GM23248 (cell line): Measurements from ENCODE around the gene C16orf95. TPM values are rescaled to one million over a fixed set of nuclear protein-coding genes. Genes with fewer than 3 reads are reported as not detected.

Source experiments
- DNase-seq: peaks from one replicate; pipeline ENCODE4 v3.0.0-alpha.2; 2015
- H2AFZ ChIP-seq: fragments of 200-600 bp; sonication (generic); 2 replicates; pipeline ENCODE4 v1.6.1; 2016; ENCODE audit warnings: antibody characterized with exemption
- H3F3A ChIP-seq: fragments of 200-600 bp; sonication (generic); 2 replicates; pipeline ENCODE4 v1.6.1; 2016; ENCODE audit warnings: mild to moderate bottlenecking, antibody characterized with exemption, mixed run types; ENCODE audit not compliant: insufficient read depth
- H3K27ac ChIP-seq: fragments of 200-600 bp; sonication (generic); 2 replicates; pipeline ENCODE4 v1.5.1; 2016; ENCODE audit warnings: mild to moderate bottlenecking
- H3K27me3 ChIP-seq: fragments of 200-600 bp; sonication (generic); replicated peaks from 2 replicates; pipeline ENCODE4 v1.6.1; 2016; ENCODE audit warnings: mild to moderate bottlenecking; ENCODE audit not compliant: insufficient read depth
- H3K36me3 ChIP-seq: fragments of 200-600 bp; sonication (generic); 2 replicates; pipeline ENCODE4 v1.6.1; 2016; ENCODE audit warnings: low read depth, mild to moderate bottlenecking
- H3K4me1 ChIP-seq: fragments of 200-600 bp; sonication (generic); 2 replicates; pipeline ENCODE4 v1.6.1; 2016; ENCODE audit warnings: mild to moderate bottlenecking; ENCODE audit not compliant: insufficient read depth
- H3K4me2 ChIP-seq: fragments of 200-600 bp; sonication (generic); one replicate; pipeline ENCODE4 v1.6.1; 2016; ENCODE audit warnings: mild to moderate bottlenecking; ENCODE audit not compliant: unreplicated experiment
- H3K4me3 ChIP-seq: fragments of 200-600 bp; sonication (generic); 2 replicates; pipeline ENCODE4 v1.5.1; 2016; ENCODE audit warnings: mild to moderate bottlenecking
- H3K79me2 ChIP-seq: fragments of 200-600 bp; sonication (generic); 2 replicates; pipeline ENCODE4 v1.6.1; 2016; ENCODE audit warnings: mild to moderate bottlenecking; ENCODE audit not compliant: insufficient read depth
- H3K9ac ChIP-seq: fragments of 200-600 bp; sonication (generic); 2 replicates; pipeline ENCODE4 v1.6.1; 2016; ENCODE audit warnings: mild to moderate bottlenecking
- H3K9me2 ChIP-seq: fragments of 200-600 bp; sonication (generic); 2 replicates; pipeline ENCODE4 v1.6.1; 2016; ENCODE audit warnings: mixed run types, mild to moderate bottlenecking, moderate library complexity; ENCODE audit not compliant: insufficient read depth
- H3K9me3 ChIP-seq: fragments of 200-600 bp; sonication (generic); one replicate; pipeline ENCODE4 v1.6.1; 2017; ENCODE audit warnings: low read depth
- H4K20me1 ChIP-seq: fragments of 200-600 bp; sonication (generic); 2 replicates; pipeline ENCODE4 v1.6.0; 2016; ENCODE audit not compliant: insufficient read depth
- EZH2 ChIP-seq: fragments of 200-600 bp; sonication (generic); IDR thresholded peaks from 2 replicates; pipeline ENCODE4 v1.6.1; 2018; ENCODE audit warnings: antibody characterized with exemption, mild to moderate bottlenecking; ENCODE audit not compliant: insufficient read depth, poor library complexity, severe bottlenecking
- EZH2phosphoT487 ChIP-seq: fragments of 200-600 bp; sonication (generic); IDR thresholded peaks from 2 replicates; pipeline ENCODE4 v1.6.1; 2018; ENCODE audit warnings: antibody characterized with exemption, moderate library complexity, mild to moderate bottlenecking, low read depth; ENCODE audit not compliant: insufficient read depth
- WGBS, 2 experiments: methylation state at CpG; one replicate each; pipeline ENCODE4 v1.1.6; 2015 to 2017; ENCODE audit warnings: low lambda C conversion rate in 2 of 2, low coverage in 1 of 2; ENCODE audit errors: missing lambda C conversion rate in 2 of 2; 5-methylcytosine and 5-hydroxymethylcytosine counted together
- in situ Hi-C: fragments of 300-500 bp; cut with MboI; formaldehyde crosslinking; loops from 2 replicates; pipeline ENCODE4 v1.15.0; 2020
- polyA plus RNA-seq: library from polyadenylated mRNA; unstranded; fragments of >200 nt; fragmentation: Nextera tagmentation; extraction: Ambion mirVana; gene quantifications from 2 replicates; pipeline ENCODE4 v1.2.1, GENCODE V29; 2016
- total RNA-seq: library from RNA; depleted of rRNA; stranded (reverse); fragments of >200 nt; shearing (Covaris generic); gene quantifications from 2 replicates; pipeline ENCODE4 v1.2.3, GENCODE V29; 2014

C16orf95 gene
- total and polyA plus RNA-seq, 2 experiments from 2014 or later: 5.1 to 9.2 TPM

- Histone ChIP-seq H3K9ac (no peak overlapping the region), H3K27me3 (no peaks in the 10 kb centered on the region), H3K9me2 (no peaks in the 10 kb centered on the region), H3K9me3 (no peaks in the 10 kb centered on the region), H4K20me1 (no peaks in the 10 kb centered on the region), H3F3A (peaks cover 16% of the 10 kb centered on the region), H3K4me3 (no peak overlapping the region), H3K36me3 (no peaks in the 10 kb centered on the region), H3K4me2 (no peak overlapping the region), H3K4me1 (peaks cover 15% of the 10 kb centered on the region), H3K79me2 (peaks cover 39% of the 10 kb centered on the region), H2AFZ (no peak overlapping the region), H3K27ac (no peak overlapping the region)
- 98% methylated on average over 15 of the region's 15 CpGs for WGBS, 2 experiments
- no peak for DNase-seq
- in situ Hi-C loops: no loop called here
- no peak for TF ChIP-seq EZH2phosphoT487
- TF ChIP-seq EZH2: no peak
Observed at GRCh38 chr16:87352818-87353217, 35.6 kb upstream of the C16orf95 start.

GRCh38 chr16:87351320-87351698 lies 34.1 kb upstream of the C16orf95 start:
- WGBS, 2 experiments: 36 to 42% methylated on average over 9 of the region's 9 CpGs
- Histone ChIP-seq H3K4me2 (peak overlapping the region; percentile 73), H3K9me3 (no peaks in the 10 kb centered on the region), H3K9me2 (no peaks in the 10 kb centered on the region), H3K27me3 (no peaks in the 10 kb centered on the region), H3K4me3 (peak overlapping the region; percentile 53), H3K27ac (peak overlapping the region; percentile 38), H2AFZ (peak overlapping the region; percentile 51; the same call in 1 of the 2 replicates), H3K4me1 (peaks cover 15% of the 10 kb centered on the region), H3F3A (peaks cover 16% of the 10 kb centered on the region), H3K79me2 (peaks cover 50% of the 10 kb centered on the region), H3K9ac (peak overlapping the region; percentile 55), H3K36me3 (no peaks in the 10 kb centered on the region), H4K20me1 (no peaks in the 10 kb centered on the region)
- in situ Hi-C loops: no loop called here
- TF ChIP-seq EZH2phosphoT487 (no peak), EZH2 (no peak)
- DNase-seq: no peak

GRCh38 chr16:87350681-87351319 lies 33.6 kb upstream of the C16orf95 start:
- Histone ChIP-seq H4K20me1 (no peaks in the 10 kb centered on the region), H3K9ac (peak overlapping the region; percentile 55), H3K9me3 (no peaks in the 10 kb centered on the region), H3K9me2 (no peaks in the 10 kb centered on the region), H2AFZ (peak overlapping the region; percentile 51), H3K4me3 (peak overlapping the region; percentile 53), H3K36me3 (no peaks in the 10 kb centered on the region), H3K27ac (peak overlapping the region; percentile 38), H3F3A (peaks cover 16% of the 10 kb centered on the region), H3K4me2 (peak overlapping the region; percentile 73), H3K79me2 (peaks cover 50% of the 10 kb centered on the region), H3K4me1 (peaks cover 15% of the 10 kb centered on the region), H3K27me3 (no peaks in the 10 kb centered on the region)
- WGBS, 2 experiments: 8% methylated on average over 23 of the region's 23 CpGs
- no peak for TF ChIP-seq EZH2
- no peak for TF ChIP-seq EZH2phosphoT487
- in situ Hi-C loops: no loop called here
- DNase-seq: peak; percentile 80

GRCh38 chr16:87350031-87350430 lies 32.8 kb upstream of the C16orf95 start:
- 68 to 69% methylated on average over 8 of the region's 8 CpGs for WGBS, 2 experiments
- peaks cover 16% of the 10 kb centered on the region for H3F3A ChIP-seq
- H3K79me2 ChIP-seq: peaks cover 50% of the 10 kb centered on the region
- no peak overlapping the region for H3K27ac ChIP-seq
- H2AFZ ChIP-seq: no peak overlapping the region
- H4K20me1 ChIP-seq: no peaks in the 10 kb centered on the region
- no peak for DNase-seq
- no peaks in the 10 kb centered on the region for H3K9me2 ChIP-seq
- in situ Hi-C loops: no loop called here
- no peak overlapping the region for H3K4me3 ChIP-seq
- peaks cover 15% of the 10 kb centered on the region for H3K4me1 ChIP-seq
- no peak overlapping the region for H3K4me2 ChIP-seq
- no peak for TF ChIP-seq EZH2phosphoT487
- TF ChIP-seq EZH2: no peak
- H3K36me3 ChIP-seq: no peaks in the 10 kb centered on the region
- no peaks in the 10 kb centered on the region for H3K27me3 ChIP-seq
- H3K9ac ChIP-seq: no peak overlapping the region
- no peaks in the 10 kb centered on the region for H3K9me3 ChIP-seq

- WGBS, 2 experiments: 94 to 95% methylated on average over 13 of the region's 13 CpGs
- Histone ChIP-seq H4K20me1 (no peaks in the 10 kb centered on the region), H3K4me3 (no peak overlapping the region), H3K9me2 (no peaks in the 10 kb centered on the region), H2AFZ (no peak overlapping the region), H3K27ac (no peak overlapping the region), H3K9me3 (no peaks in the 10 kb centered on the region), H3K9ac (no peak overlapping the region), H3K36me3 (no peaks in the 10 kb centered on the region), H3K27me3 (no peaks in the 10 kb centered on the region), H3K79me2 (peaks cover 43% of the 10 kb centered on the region), H3F3A (peaks cover 16% of the 10 kb centered on the region), H3K4me2 (no peak overlapping the region), H3K4me1 (peaks cover 15% of the 10 kb centered on the region)
- DNase-seq: no peak
- no peak for TF ChIP-seq EZH2
- TF ChIP-seq EZH2phosphoT487: no peak
- in situ Hi-C loops: no loop called here
Observed at GRCh38 chr16:87348616-87349157, 31.5 kb upstream of the C16orf95 start.
